NCI-H748 (cell line): Measurements from ENCODE around the gene PCSK5.

ENCODE experiments used
- DNase-seq: peaks from one replicate; lab custom pipeline; 2025; ENCODE audit not compliant: unreplicated experiment; lab: John Stamatoyannopoulos, UW

Gene PCSK5

DNA sequence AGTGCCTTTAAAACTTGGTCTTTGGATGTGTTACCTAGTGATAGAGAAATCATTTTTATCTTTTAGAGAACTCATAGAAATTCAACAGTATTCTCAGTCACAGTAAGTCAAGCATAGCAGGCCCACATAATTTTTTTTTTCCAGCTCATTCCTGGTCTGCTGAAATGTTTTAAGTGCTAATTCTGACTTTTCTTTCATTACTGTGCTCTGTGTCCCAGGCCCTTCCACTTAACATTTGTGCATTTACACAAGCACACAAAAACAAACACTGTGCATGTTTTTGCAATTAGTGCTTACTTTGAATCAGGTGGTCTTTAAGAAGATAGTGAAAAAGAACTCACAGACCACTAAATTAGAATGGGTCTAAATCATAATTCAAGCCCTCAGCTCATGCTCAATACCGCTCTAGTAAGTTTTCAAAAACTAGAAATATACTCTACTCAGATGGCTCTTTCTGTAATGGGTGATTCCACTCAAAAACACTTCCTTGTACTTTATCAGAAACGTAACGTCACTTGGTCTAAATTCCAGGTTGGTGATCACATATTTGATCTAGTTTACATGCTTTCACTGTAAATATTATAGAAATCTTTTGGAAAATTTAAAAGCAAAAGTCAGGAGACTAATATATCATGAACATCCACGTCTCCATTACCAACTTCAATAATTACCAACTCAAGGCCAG lies 107.8 kb downstream of the PCSK5 start:
- DNase-seq: no peak

DNA sequence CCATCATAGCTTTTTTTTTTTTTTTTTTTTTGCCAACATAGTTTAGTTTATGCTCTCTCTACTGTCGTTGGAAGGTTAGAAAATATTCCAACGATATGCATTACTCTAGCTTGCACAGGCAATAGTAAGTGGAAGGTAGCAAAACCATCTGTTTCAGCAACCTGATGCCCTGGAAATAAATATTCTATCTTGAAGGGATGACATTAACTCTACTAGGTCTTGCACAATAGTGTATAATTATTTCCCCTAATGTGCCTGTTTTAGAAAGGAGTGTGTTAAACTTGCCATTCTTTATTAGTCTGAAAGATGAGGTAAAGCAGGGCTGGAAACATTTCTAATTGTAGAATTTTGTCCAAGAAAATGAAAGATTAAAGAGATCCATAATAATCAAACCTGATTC lies 111.0 kb downstream of the PCSK5 start:
- no peak for DNase-seq

DNA sequence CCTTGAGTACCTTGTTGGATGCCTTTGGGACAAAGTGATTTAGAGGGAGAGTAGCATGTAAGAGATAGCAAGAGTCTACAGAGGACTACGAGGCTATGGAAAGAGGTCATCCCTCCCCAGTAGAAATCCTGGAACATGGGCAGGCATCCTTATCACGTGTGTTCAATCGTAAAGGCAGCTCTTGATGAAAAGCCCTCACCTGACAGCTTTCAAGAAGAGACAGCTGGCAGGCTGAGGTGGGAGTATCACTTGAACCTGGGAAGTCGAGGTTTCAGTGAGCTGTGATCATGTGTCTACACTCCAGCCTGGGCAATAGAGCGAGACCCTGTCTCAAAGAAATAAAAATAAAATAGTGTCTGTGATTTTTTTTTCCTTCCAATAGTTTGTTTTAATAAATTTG lies 112.6 kb downstream of the PCSK5 start:
- no peak for DNase-seq

DNA sequence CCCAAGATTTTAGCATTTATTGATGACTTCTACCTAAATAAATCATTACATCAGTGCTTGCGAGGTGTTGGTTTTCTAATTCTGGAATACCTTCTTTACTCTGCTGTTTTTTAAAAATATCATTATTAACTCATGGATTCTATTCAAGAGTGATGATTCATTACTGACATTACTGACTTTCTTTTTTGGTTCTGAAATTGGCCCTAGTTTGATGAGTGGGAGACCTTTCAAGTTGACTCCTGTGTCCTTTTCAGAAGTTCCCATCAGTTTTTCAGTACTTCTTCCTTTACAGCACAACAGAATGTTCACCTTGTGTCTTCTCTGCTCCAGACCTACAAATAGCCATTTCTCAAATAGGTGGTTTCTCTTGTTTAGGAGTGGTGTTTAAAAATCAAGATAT lies 114.1 kb downstream of the PCSK5 start:
- no peak for DNase-seq

DNA sequence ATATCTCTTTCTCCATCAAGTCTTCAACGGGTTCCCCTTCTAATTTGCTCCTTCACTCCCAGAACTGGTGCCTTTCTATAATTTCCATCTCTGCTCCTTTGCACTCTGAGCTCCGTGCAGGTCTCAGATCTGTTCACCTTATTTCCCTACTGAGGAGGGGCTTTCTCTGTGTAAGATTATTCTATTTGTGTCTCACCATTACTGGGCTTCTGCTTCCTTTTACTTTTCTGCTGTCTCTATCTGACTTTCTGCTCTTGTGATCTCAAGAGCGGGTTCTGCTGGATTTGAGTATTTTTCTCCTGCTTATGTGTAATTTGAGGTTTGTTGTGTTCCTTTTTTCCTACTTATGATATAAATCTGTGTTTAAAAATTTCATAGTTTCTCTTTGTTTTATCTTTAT lies 117.5 kb downstream of the PCSK5 start:
- DNase-seq: no peak

DNA sequence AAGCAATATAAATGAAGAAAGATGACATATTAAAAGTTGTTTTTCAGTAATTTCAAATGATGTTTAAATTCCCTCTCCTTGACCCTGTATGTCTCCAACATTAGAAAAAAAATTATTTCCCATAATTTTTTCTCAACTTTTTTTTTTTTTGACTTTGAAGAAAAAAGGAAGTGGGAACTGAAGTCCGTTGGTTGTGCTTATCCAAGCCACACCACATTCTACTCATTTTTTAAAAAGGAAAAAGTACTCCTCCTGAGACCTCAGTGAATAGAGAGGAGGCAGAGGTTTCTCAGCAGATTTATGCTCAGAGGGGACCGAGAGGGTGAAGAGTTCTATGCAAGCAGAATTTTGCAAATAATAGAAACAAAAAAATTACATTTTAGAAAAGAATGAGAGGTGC lies 123.3 kb downstream of the PCSK5 start:
- DNase-seq: no peak

DNA sequence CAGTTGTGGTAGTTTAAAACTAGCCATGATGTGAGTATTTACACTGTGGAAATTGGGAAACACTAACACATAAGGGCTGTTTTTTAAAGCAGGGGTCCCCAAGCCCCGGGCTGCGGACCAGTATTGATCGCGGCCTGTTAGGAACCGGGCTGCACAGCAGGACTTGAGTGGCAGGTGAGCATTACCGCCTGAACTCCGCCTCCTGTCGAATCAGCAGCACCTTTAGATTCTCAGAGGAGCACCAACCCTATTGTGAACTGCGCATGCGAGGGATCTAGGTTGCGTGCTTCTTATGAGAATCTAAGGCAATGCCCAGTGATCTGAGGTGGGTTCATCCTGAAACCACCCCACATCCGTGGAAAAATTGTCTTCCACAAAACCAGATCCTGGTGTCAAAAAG lies 127.8 kb downstream of the PCSK5 start:
- DNase-seq: no peak

DNA sequence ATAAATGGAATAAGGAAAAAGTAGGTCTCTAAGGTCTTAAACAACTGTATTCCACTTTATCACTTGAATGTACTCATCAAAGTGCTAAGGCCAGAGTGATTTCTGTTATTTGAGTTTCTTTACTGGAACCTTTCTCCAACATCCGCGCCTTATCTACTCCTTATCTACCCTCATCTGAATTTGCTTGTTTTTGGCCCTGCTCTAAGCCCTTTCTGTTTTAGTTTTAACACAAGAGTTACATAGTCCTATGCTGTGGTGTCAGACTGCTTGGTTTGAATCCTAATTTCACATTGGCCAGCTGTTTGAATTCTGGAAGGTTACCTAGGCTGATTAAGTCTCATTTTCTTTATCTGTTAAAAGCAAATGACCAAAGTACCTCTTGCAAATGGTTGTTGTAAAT lies 128.3 kb downstream of the PCSK5 start:
- no peak for DNase-seq

DNA sequence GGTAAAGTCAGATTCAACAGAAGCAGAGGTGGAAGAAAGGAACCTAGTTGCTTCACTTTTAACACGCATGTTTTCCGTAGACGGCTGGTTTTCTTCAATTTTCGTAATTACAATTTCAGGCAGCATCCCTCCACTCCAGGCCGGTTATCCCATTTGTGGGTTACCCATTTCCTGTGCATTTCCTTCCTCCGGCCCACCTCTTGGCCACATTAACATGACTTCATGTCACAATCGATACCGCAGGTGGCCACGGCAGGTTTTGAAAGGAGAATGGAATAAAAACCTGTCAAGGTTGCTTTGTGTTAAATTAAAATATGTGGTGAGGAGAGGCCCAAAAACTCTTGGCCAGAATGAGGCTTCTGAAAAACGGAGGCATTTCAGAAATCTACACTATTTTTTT lies 130.2 kb downstream of the PCSK5 start:
- no peak for DNase-seq

DNA sequence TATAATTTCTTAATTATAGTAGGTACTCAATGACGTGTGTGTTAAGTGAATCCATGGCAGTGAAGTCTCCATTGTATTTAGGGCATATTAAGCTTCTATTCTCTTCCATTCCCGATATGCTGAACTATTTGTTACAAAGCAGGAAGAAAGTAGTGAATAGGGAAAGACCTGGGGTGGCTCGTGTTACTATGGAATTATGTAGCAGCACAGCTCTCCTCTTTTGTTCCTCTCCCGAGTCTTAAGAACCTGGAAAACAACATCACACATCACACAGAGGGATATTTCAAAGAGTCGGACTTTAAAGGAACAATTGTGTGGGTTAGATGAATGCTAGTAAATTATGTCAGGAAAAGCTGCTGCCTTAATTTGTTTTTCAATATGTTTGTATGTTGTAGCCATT lies 131.8 kb downstream of the PCSK5 start:
- no peak for DNase-seq

DNA sequence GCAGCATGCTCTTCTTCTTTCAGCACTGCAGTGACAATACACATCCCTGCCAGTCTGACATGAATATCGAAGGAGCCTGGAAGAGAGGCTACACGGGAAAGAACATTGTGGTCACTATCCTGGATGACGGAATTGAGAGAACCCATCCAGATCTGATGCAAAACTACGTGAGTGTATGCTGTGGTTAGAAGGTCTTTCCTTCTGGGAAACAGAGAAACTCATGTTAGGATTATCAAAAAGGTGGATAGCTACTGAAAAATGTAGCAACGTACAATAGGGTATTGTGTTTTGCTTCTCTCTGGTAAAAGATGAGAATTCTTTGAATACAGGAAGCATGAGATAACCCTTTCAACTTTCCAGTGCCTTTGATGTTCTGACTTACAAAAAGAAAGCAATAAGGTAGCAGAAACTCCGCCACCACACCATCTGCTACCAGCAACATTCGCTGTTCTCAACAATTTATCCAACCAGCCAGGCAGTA lies 133.3 kb downstream of the PCSK5 start:
- no peak for DNase-seq

DNA sequence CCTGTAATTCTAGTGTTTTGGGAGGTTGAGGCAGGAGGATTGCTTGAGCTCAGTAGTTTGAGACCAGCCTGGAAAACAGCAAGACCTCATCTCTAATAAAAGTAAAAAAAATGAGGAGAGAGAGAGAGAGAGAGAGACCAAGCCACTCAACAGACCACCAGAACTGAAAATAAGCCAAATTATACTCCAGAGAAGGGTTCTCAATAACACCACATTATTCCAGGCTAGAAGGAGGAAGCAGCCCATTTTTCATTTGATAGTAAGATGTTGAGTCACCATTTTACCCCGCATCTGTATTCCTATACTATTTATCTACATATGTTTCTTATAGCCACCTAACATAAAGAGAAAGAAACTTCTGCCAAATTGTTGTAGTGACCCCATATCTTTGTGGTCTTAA lies 134.8 kb downstream of the PCSK5 start:
- DNase-seq: no peak

DNA sequence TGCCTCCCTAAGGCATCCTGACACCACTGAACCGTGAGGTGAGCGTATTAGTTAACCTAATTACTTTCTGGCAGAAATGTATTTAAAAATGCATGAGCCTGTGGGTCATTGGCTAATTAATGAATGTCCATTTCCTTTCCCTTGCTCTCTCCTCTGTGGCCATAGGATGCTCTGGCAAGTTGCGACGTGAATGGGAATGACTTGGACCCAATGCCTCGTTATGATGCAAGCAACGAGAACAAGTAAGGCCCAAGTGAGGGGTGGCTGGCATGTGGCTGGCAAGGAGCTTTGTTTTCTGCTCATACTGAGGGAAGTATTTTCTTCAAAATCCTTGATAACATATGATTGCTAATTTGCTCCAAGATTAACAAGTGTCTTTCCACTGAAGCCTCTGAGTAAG lies 136.3 kb downstream of the PCSK5 start:
- no peak for DNase-seq

DNA sequence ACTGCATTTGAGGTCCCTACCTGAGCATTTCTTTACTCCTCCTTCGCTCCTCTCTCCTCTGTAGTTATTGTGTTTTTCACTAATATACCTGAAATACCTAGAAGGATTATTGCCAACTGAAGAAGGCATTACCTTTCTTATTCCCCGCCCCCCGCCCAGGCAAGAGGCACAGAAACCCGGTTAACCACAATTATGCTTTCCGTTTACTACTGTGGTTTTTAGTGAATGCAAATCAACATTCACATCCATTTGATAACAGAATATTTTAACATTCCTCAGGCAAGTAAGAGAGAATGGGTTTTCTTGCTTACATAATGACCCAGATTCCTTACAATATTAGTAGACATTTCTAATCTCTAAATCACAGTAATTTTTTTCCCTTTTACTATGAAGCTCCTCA lies 136.9 kb downstream of the PCSK5 start:
- no peak for DNase-seq

DNA sequence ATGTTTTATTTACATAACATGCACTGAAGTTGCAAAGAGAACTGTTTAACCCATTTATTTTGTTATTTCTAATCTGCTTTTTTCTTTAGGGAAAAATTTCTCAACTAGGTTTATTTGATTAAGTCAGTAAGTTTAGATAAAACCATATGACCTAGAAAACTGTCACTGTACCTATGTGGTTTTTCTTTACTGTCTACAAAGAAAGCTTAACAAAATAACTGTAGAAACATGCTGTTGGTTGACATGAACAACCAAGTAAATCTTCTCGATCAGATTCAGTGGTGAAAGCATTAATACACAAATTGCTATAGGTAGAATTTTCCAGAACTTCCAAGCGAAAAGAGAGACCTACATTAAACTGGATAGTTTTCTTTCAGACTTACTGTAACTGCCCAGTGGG lies 137.4 kb downstream of the PCSK5 start:
- DNase-seq: no peak

DNA sequence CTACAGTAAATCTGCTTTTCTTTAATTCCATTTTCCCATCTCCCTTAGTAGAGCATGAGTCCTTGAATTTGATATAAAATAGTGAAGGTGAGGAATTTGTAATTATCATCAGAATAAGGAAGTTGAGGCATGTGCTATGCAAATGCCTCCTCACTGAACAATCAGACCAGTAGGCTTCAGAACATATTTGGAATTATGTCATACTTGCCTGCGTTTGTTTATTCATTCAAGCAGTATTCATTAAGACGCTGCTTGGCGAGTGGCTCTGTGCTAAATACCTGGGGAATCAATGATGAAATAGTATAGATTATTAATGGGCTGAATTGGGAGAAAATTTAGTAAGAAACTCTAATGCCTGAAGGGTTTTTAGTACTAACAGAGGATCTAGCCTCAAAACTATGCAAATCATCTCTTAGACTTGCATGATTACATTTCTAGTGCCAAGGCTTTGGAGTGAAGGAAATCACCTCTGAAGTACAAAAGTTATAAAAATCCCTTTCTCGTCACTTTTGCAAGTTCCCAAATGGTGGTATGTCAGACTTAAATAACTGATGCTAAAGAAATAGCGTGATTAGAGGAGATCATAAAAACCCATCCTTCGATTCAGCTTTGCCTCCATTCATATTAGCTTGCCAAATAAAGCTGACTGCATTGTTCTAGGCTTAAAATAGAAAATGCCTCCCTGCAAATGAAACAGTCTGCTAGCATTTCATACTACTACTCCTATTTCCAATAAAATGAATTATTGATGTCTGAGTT lies 141.7 kb downstream of the PCSK5 start:
- DNase-seq: no peak

DNA sequence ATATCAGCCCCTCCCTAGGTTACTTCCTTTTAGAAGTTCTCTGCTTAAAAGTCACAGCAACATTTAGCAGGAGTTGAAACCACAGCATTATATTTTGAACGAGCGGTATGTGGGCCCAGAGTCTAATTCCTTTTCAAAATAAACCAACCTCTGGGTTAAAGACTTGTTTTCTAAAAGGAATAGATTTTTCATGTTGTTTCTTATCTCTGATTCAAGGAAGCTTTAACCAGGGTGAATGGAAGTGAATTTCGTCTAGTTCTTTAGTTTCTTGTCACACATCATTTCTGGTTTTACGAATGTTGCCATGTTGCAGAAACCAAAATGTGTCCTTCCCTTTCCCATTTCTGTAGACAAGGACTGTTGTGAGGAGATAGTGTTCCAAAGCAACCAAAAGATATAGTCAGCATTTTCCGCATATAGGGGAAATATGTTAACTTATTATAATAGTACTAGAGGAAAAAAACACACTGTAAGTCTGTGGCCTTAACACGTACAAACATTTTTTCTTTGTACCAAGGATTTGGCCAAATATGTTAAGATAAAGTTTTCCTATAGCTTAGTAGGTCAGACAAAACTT lies 142.4 kb downstream of the PCSK5 start:
- DNase-seq: no peak

DNA sequence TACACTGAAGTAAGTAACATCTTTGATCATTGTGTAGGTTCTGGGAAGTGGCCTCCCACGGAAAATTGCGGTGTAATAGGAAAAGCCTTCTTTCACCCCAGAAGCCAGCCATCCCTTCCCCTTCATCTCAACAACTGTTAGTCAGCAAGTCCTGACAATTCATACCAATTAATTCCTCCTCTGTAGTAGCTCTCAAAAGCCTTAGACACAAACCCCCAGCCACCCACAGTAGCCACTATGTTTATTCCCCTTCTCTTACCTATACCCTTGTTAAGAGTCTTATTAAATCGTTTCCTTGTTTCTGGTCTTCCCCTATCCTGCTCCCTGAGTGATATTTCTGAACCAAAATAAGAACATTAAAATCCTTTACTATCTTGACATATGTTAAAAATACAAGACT lies 143.6 kb downstream of the PCSK5 start:
- no peak for DNase-seq

DNA sequence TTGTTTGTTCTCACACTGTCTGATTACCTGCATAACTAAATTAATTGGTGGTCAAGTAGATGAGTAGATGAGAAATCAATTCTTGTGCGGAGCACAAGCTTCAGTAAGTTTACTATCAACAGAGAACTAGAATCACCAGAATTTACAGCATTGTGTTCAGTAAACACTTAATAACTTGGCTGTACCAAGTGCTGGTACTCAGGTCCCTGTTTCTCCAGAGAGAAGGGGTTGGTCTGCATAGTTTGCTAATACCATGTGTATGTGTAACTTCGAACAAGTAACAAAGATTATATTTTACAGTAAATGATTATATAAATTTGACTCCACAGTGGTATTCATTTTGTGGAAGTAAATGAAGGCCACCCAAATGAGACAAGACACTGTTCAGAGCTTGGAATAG lies 146.3 kb downstream of the PCSK5 start:
- DNase-seq: no peak

DNA sequence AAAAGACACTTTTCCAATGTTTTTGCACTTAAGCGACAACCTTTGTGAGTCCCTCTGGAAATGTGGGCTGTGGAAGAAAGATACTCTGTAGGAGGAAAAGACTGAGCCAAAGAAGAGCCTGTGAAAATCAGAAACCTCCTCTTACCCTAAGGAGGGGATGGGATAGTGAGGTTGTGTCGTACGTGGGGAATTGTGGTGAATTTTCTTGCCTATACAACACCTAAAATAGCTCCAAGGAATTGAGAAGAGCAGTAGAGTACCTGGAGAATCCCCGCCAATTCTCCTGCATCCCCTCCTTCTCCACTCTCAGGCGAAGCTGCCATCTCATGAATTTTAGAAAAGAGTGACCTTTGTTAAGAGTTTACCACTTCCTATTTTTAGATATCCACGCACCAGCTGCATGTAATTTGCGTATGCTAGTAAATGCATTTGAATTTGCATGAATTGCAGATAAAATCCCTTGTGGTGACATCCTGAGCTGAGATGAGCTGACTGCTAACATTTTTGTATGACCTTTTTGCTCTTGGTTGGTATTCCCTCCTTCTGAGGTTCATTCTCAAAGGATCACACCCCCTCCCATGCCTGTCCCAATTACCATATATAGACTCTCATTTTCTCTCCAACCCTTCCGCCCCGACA lies 147.2 kb downstream of the PCSK5 start:
- no peak for DNase-seq

DNA sequence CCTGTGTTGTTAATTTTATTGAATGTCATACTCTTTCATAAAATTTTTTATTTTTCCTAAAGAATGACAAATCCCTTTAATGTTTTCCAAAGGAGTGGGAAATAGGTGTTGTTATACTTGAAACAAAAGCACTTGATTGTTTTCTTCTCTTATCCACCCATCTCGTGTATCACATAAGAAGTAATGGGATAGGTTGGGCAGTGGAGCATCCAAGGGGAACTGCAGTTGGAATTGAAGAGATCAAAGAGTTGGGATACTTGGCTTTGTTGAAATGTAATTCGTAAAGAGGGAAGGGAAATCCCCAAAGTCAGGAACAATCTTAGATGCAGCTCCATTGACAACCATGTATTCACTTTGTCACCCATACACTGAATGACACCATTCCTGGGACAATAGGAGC lies 148.0 kb downstream of the PCSK5 start:
- no peak for DNase-seq

DNA sequence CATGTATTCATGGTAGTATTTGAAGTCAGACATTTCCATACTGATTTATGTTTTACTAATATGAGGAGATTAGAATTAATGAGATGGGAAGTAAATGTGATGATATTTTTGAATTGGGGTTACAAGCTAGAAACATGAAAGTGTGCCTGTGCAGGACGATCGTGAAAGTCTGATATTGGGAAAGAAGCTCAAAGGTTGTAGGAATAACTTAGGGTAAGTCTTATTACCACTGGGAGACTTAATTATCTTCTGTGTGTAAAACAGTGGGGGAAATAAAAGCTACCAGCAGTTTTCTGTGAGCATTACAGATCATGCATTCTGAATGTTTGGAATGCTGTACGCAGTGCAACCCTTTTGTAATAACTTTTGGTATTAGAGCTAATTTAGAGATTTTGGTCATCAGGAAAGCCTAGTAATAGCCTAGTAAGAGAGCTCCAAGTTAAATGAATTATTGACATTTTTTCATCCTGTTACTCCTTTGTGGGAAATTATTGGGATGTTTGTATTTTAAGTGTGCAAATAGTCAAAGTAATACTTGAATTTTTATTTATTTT lies 153.9 kb downstream of the PCSK5 start:
- no peak for DNase-seq
